ENCODE data around the gene C1orf159. TPM values are rescaled to one million over a fixed set of nuclear protein-coding genes. Genes with fewer than 3 reads are reported as not detected.

The C1orf159 gene
- polyA plus RNA-seq, 2 of the 4 experiments (the other 2 are of a cell fraction) = 4.0 to 10.2 TPM

DNA sequence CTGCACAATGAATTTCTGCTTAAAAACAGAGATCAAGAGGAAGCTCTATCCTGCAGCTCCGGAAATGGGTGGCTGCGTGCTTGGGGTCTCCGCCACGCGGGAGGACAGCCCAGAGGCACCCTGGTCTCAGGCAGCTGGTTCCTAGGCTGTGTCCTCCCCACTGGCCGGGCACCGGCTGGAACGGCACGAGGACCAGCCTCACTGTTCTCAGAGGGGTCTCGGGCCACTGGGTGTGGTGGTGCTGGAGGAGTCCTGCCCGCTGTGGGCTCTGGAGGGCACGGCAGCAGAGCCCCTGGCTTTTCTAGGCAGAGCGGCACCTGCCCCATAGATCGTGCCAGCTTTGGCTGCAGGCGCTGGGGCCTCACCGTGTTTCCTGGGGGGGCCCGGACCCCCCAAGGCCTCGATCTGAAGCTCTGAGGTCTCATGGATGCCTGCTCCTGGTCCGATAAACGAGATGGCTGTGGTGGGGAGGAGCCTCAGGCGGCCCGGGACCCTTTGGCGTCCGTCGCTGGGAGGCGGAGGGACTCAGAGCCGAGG, 33.6 kb downstream of the C1orf159 start:
- 93% methylated on average over 3 of the region's 27 CpGs for WGBS (ENCODE audit: missing lambda C conversion rate)
- POLR2A ChIA-PET = no interaction called here
- no peak for FAIRE-seq

DNA sequence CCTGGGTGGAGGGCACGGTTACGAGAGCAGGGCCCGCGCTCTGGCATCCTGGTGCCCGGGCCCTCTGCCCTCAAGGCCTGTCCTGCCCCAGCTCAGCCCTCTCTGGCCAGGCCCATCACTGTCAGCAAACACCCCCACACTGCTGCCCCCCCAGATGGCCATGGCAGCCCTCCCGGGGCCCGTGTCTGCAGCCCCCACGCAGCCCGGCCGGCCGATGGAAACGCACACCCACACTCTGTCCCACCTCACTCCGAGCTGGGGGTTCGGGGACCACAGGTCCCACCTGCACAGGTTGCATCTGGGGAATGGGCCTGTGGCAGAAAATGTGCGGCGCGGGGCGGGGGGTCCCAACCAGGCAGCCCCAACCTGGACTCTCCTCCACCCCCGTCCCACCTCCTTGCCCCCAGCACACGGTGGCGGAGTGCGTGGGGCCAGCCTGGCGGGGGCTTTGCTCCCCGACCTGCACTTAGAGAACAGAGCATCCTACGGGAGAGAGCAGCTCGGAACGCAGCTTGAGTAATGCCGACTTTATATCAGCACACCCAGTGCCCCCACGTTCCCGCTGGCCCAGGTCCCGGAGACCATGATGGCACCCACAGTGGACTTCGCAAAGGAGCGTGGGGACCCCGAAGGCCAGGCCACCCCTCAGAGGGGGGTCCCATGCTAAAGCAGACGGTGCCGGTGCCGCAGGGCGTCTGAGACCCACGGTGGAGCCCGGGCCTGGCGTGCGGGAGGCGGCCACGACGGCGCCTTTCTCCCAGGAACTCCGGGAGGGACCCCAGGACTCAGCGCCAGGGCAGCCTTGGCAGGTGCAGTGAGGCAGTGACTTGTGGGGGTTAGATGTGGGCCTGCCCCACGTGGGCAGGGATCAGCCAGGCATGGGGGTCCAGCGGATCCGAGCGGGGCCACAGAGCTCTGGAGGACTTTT, 34.3 kb downstream of the C1orf159 start:
- CTCF ChIA-PET = interaction anchor here (1.1 to 1.5 kb wide), 3 partner anchors 14 to 97 kb away, joined by 3 to 4 read pairs (median 4); no protein-coding TSS in a partner anchor
- TF ChIP-seq JUN (IDR thresholded peaks at IDR 0.05) (no peak), EHMT2 (IDR thresholded peaks at IDR 0.05; ENCODE audit: low read depth) (no peak), ESRRA (IDR thresholded peaks at IDR 0.05; ENCODE audit: borderline replicate concordance, low read length) (no peak), ZSCAN20 (CRISPR knock-in tag; IDR thresholded peaks at IDR 0.05) (no peak), ZFP36 (IDR thresholded peaks at IDR 0.05; ENCODE audit: borderline replicate concordance, partially characterized antibody) (no peak), ATOH8 (CRISPR knock-in tag; IDR thresholded peaks at IDR 0.05; ENCODE audit: low read depth) (no peak), NPAS2 (CRISPR knock-in tag; IDR thresholded peaks at IDR 0.05; ENCODE audit: borderline replicate concordance) (no peak), MAZ (IDR thresholded peaks at IDR 0.05; ENCODE audit: borderline replicate concordance, low read depth, low read length) (no peak), TFCP2L1 (CRISPR knock-in tag; IDR thresholded peaks at IDR 0.05) (no peak), RCOR1 (IDR thresholded peaks at IDR 0.05; ENCODE audit: low read depth, low read length) (no peak), HOXA7 (CRISPR knock-in tag; IDR thresholded peaks at IDR 0.05) (no peak), FOXS1 (CRISPR knock-in tag; IDR thresholded peaks at IDR 0.05) (no peak), HES2 (IDR thresholded peaks at IDR 0.05) (no peak), HOXB13 (CRISPR knock-in tag; IDR thresholded peaks at IDR 0.05; ENCODE audit: low read depth) (no peak), MAX (IDR thresholded peaks at IDR 0.05) (no peak), CBX2 (IDR thresholded peaks at IDR 0.05; ENCODE audit: borderline replicate concordance, low read depth) (no peak), NFE2L2 (conservative IDR thresholded peaks at IDR 0.05; ENCODE audit: low read length) (no peak)
- TF ChIP-seq, protein P1, sequence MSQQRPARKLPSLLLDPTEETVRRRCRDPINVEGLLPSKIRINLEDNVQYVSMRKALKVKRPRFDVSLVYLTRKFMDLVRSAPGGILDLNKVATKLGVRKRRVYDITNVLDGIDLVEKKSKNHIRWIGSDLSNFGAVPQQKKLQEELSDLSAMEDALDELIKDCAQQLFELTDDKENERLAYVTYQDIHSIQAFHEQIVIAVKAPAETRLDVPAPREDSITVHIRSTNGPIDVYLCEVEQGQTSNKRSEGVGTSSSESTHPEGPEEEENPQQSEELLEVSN (IDR thresholded peaks at IDR 0.05; ENCODE audit: borderline replicate concordance, low read depth) = no peak
- TF ChIP-seq, protein P2, sequence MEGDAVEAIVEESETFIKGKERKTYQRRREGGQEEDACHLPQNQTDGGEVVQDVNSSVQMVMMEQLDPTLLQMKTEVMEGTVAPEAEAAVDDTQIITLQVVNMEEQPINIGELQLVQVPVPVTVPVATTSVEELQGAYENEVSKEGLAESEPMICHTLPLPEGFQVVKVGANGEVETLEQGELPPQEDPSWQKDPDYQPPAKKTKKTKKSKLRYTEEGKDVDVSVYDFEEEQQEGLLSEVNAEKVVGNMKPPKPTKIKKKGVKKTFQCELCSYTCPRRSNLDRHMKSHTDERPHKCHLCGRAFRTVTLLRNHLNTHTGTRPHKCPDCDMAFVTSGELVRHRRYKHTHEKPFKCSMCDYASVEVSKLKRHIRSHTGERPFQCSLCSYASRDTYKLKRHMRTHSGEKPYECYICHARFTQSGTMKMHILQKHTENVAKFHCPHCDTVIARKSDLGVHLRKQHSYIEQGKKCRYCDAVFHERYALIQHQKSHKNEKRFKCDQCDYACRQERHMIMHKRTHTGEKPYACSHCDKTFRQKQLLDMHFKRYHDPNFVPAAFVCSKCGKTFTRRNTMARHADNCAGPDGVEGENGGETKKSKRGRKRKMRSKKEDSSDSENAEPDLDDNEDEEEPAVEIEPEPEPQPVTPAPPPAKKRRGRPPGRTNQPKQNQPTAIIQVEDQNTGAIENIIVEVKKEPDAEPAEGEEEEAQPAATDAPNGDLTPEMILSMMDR (IDR thresholded peaks at IDR 0.05) = no peak
- TF ChIP-seq, protein P3, sequence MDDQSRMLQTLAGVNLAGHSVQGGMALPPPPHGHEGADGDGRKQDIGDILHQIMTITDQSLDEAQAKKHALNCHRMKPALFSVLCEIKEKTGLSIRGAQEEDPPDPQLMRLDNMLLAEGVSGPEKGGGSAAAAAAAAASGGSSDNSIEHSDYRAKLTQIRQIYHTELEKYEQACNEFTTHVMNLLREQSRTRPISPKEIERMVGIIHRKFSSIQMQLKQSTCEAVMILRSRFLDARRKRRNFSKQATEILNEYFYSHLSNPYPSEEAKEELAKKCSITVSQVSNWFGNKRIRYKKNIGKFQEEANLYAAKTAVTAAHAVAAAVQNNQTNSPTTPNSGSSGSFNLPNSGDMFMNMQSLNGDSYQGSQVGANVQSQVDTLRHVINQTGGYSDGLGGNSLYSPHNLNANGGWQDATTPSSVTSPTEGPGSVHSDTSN (IDR thresholded peaks at IDR 0.05) = no peak
- FAIRE-seq (no peak), DNase-seq (ENCODE audit: low read depth in 1 of 2, low spot score in 1 of 2) (no peak), ATAC-seq (no peak)
- Histone ChIP-seq H3K4me3 (no peak overlapping the region), H3K9me3 (no peaks in the 10 kb centered on the region), H3K4me2 (no peak overlapping the region), H3K4me1 (peaks cover 9% of the 10 kb centered on the region; the same call in 1 of the 3 replicates), H3K27ac (no peak overlapping the region)
- 83% methylated on average over 17 of the region's 52 CpGs for WGBS (ENCODE audit: missing lambda C conversion rate)
- POLR2A ChIA-PET = no interaction called here

More for the DNA sequence above, 33.6 kb downstream of the C1orf159 start:
- no peaks in the 10 kb centered on the region for H3K9me3 ChIP-seq
- peaks cover 9% of the 10 kb centered on the region; the same call in 1 of the 3 replicates for H3K4me1 ChIP-seq
- H3K4me2 ChIP-seq = no peak overlapping the region
- ATAC-seq = no peak
- no peak overlapping the region for H3K27ac ChIP-seq
- TF ChIP-seq MYC (IDR thresholded peaks at IDR 0.05; ENCODE audit: borderline replicate concordance, low read length) (no peak), NR3C1 (IDR thresholded peaks at IDR 0.05) (no peak), KDM5A (IDR thresholded peaks at IDR 0.05) (no peak), ZFP36 (IDR thresholded peaks at IDR 0.05; ENCODE audit: borderline replicate concordance, partially characterized antibody) (no peak), MAX (IDR thresholded peaks at IDR 0.05) (no peak)
- CTCF ChIA-PET = interaction anchor here (1.1 to 1.5 kb wide), 3 partner anchors 14 to 98 kb away, joined by 3 to 4 read pairs (median 4); no protein-coding TSS in a partner anchor
- H3K4me3 ChIP-seq = no peak overlapping the region
- DNase-seq (ENCODE audit: low read depth in 1 of 2, low spot score in 1 of 2) = no peak
